GM19324 (cell line): Measurements from ENCODE around the gene C3.
"Not testable (repeated sequence)": the region's sequence is repeated elsewhere in the genome, so short reads cannot be mapped to it uniquely, and the experiment has no call there.

Experiments
- ATAC-seq: cut with Tn5 transposase; IDR thresholded peaks from one replicate; pipeline ENCODE4 v1.9.1; 2021; ENCODE audit warnings: mild to moderate bottlenecking, moderate library complexity; ENCODE audit not compliant: unreplicated experiment, low FRiP score

The C3 gene

DNA sequence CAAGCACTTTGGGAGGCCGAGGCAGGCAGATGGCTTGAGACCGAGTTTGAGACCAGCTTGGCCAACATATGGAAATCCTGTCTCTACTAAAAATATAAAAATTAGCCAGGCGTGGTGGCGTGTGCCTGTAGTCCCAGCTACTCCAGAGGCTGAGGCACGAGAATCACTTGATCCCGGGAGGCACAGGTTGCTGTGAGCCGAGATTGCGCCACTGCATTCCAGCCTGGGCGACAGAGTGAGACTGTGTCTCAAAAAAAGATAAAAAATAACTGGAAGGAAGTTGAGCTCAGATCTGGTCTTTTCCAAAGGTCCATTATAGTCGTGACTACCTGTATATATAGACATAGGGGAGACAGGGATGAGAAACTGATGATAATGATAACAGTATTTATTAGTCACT lies 28.1 kb upstream of the C3 start:
- ATAC-seq = not testable (repeated sequence)

DNA sequence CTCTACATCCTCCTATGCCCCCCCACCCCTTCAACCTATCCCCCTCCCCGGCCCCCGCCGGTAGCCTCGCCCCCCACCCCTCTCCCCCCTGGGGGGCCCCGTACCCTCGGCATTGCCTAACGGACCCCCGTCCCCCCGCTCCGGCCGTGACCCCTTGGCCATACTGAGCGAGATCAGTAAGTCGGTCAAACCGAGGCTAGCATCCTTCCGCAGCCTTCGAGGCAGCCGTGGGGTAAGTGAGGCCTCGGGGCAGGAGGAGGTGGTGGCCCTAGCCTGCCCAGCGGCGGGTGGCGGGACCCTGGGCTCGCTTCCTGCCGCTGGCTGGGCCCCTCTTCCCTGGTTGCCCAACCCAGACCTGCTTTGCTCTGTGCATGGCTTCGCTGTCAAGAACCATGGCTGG lies 25.5 kb upstream of the C3 start:
- ATAC-seq = no peak

DNA sequence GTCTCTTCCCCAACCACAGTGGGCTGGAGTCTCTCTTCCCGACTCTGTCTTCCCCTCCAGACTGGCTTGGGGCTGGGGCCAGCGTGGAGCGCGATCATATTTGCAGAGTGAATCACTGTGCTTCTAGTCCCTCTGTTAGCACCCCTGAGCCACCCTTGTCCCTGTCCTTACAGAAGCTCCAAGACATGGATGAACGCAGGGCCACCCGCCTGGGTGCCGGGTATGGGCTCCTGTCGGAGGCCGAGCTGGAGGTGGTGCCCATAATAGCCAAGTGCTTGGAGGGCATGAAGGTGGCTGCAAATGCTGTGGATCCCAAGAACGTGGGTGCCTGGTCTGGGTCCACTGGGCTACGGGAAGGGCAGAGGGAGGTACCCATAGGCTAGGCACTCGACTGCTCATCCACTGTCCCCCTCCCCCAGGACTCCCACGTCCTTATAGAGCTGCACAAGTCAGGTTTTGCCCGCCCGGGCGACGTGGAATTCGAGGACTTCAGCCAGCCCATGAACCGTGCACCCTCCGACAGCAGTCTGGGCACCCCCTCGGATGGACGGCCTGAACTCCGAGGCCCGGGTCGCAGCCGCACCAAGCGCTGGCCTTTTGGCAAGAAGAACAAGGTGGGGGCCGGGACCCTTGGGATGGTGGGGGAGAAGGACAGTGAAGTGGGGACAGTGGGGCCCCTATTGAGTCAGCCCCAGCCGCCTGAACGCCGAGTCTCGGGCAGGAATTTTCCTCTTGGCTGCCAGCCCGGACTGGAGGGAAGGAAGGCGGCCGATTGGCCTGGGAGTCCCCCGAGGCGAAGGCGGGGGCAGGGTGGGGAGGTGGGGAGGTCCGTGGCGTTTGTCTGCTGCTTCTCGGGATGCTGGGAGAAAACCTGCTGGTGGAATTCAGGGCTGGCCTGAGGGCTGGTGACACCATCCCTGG lies 24.2 kb upstream of the C3 start:
- ATAC-seq = no peak

DNA sequence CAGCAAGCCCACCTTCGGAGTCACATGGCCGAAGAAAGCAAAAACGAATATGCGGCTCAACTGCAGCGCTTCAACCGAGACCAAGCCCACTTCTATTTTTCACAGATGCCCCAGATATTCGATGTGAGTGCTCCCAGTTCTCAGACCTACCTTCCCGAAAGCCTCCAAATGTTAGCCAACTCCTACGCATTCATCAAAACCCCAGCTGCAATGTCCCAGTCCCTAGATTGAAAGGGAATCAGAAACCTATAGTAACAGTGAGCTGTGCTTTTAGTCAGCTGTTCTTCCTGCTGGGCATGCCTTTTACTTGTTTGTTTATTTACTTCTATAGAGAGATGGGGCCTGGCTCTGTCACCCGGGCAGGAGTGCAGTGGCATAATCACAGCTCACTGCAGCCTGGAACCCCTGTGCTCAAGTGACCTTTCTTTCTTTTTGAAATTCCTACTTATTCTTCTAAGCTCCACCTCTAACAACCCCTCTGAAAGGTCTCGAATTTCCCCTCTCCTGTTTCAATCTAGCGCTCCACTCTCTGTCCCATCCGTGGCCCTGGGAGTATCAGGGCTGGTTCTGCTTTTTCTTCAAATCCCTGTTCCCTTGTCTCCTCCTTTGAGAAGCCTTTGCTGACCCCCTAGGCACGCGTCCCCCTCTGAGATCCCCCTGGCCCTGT lies 23.4 kb upstream of the C3 start:
- no peak for ATAC-seq

DNA sequence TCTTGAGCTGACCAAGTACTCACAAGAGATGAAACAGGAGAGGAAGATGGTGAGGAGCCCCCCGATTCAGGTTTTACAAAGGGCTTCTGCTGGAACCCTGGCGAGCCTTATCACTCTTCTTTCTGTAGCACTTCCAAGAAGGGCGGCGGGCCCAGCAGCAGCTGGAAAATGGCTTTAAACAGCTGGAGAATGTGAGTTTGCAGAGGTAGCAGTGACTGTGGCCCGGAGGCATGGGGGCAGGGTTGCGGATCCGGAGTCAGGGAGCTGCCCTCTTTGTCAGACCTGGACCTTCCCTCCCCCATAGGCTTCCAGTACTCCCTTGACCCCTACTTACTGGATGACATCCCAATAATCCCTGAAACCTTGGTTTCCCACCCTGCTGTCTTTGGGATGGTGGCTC lies 22.6 kb upstream of the C3 start:
- no peak for ATAC-seq

DNA sequence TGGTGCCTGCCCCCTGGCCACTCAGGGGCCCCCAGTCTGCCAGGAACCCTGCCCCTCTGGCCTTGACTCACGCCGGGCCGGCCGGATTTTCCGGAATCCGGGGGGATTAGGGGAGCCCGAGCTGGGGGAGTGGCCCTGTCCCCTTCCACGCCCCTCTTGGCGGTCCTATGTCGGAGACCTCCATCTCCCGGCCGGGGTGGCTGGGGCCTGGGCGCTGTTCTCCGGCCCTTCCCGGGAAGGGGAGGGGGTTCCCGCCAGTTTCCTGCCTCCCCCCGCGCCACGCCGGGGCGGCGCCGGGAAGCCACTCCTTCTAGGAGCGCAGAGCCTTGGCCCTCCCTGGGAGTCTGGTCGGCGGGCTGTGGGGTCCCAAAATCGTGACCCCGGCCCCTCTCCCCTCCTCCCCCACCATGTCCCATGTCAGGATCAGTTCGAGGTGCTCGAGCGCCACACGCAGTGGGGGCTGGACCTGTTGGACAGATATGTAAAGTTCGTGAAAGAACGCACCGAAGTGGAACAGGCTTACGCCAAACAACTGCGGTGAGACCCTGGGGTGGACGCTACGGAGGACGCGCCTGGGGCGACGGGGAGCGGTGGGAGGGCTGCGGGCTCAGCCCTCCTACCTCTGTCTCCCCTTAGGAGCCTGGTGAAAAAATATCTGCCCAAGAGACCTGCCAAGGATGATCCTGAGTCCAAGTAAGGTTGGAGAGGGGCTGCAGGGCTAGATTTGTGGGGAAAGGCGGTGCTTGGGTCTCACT lies 20.3 kb upstream of the C3 start:
- no peak for ATAC-seq

DNA sequence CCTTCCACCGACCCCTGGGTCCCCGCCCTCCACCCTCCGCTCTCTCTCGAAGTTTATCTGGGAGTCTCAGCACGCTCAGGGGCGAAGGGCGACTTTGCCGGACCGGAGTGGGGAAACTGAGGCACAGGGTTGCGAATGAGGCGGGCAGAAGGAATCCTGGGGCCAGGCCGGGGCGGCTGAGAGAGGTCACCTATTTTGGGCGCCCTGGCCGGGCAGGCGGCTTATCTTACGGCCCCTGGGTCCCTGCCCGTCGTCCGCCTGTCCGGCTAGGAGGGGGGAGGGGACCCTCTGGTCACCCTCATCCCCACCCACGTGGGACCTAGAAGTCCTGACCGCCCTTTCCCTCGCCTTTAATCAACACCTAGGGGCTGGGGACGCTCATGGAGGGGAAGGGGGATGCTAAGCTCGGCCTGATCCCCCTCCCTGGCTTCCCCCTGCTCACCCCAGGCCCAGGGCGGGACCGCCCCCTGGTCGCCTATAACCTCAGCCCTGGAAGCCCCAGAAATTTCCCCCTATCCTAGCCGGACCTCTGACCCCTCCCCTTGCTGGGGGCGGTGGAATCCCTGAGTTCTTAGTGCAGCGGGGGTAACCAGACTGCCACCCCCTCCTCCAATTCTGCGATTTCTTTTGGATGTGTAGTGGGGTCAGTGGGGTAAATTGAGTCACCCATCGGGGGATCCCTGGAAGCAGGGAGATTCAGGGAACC lies 19.6 kb upstream of the C3 start:
- no peak for ATAC-seq

DNA sequence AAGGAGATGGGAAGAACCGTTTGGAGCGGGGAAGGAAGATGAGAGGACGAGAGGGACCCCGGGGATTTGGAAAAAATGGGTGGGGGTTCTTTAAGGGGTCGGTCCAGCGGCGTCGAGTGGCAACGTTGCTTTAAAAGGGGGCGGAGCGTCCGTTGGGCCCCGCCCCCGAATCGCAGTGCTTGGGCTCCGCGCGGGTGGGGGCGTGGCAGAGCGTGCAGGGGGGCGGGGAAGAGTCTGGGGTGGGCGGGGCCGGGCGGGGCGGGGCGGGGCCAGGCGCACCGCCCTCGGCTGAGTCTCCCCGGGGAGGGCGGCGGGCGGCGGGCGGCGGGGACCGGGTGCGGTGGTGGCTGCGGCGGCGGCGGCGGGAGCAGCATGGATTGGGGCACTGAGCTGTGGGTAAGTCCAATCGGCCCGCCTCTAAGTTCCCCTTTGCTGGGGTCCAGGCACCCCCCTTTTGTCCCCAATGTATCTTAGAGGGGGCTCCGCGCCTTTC lies 19.0 kb upstream of the C3 start, which contains the start of gene TRIP10:
TSS of gene TRIP10 (plus strand) at position 291 of the 493 bp plus-strand sequence. CDS start at position 373, 82 bp downstream.
- ATAC-seq = no peak

DNA sequence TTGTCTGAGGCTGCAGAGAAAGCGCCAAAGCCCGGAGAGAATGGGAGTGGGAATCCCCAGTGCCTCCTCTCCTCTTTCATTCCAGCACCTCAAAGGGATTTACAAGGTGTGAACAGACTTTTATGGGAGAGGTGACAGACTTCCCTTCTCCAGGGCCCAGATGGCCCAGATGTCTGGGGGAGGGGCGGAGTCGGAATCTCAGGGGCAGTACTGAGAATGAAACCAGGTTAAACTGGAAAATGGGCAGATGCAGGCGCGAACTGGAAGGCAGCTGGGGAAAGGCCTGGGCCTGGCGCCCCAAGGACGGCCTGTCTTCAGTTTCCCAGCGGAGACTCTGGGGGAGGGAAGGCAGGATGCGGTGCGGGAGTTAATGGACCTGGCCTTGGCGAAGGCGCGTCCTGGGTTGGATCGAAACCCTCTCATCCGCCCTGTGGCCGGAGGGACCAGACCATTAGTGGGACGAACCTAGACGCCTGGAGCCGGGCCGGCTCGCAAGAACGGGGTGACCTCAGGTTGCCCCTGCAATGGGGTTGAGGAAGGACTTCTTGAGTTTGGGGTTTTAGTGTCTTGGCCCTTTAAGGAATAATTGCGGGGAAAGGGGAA lies 18.4 kb upstream of the C3 start:
- no peak for ATAC-seq

DNA sequence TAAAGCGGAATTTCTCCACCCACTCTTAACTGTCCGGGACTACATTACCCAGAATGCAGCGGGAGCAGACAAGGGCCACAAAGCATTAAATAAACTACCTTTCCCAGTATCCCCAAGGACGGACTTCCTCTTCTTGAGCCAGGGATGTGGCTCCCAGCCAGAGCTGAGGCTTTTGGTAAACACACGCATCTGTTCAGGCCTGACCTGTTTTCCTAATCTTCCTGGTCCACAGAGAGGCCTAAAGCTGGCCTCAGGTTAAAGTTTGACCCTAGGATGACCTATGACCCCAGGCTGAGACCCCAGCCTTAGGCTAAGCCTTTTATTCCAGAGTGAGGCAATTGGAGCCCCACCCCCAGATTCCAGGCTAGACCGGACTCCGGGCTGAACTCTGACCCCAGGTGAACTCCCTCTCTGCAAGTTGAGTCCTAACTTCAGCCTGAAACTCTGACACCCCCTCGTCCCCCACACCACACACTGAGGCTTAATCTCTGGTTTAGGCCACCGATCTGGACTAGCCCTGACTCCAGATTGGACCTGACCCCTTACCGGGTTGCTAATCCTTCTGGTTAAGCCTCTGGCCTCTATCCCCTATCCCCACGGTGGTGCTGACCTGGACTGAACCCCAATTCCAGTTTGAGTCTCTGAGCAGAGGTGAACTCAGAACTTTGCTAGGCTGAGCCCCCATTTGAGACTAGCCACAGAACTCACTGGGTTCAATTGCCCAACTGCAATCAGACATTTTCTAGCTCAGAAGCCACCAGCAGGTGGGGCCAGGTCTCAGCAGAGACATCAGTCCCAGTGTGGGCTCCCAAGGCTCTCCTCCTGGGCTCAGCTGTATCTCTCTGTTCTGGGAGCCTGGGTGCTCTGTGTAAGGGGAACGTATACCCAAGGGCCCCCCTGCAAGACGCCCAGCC lies 17.7 kb upstream of the C3 start:
- ATAC-seq = no peak

DNA sequence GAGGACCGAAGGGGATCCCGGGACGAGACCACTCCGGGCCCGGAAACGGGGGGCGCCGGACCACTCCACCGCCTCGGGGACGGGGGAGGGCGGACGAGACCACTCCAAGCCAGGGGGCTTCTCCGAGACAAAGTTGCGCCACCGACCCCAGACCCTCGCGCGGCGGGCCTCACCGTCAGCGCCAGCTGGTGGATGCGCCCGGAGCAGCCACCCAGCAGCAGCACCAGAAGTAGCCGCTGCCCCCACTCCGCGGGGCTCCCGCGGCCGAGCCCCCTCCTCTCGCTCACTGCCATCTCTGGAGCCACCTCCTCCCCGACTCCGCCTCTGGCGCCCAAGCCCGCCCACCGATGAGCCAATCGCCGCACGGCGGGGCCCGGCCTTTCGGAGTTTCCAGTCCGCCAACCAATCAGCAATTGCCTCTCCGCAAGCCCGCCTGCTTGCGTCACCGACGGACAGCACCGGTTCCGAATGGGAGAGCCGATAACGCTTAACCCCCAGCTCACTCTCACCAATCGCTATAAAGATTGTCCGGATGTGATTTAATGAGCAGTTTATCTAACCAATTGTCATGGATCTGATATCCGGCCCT lies 16.9 kb upstream of the C3 start, which contains the start of gene GPR108:
TSS of gene GPR108 (minus strand) at position 297 of the 589 bp plus-strand sequence. CDS start at position 293, 4 bp downstream.
- peak; percentile 75 for ATAC-seq

DNA sequence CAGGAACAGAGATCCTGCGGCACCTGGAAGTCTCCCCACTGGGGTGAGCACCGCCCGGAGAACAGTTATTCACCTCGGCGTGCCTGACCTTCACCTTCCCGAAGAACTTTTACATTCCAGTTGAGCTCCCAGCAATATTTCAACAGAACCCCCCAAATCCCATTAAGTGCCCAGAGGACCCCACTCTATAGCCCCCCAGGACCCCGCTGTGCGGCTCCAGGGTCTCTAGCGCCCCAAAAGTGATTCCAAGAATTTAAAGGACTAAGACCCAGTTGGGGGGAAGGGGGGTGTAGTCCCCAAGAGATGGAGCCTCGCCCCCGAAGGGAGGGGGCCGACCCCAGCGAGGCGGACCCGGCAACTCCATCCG lies 16.4 kb upstream of the C3 start:
- ATAC-seq = no peak

DNA sequence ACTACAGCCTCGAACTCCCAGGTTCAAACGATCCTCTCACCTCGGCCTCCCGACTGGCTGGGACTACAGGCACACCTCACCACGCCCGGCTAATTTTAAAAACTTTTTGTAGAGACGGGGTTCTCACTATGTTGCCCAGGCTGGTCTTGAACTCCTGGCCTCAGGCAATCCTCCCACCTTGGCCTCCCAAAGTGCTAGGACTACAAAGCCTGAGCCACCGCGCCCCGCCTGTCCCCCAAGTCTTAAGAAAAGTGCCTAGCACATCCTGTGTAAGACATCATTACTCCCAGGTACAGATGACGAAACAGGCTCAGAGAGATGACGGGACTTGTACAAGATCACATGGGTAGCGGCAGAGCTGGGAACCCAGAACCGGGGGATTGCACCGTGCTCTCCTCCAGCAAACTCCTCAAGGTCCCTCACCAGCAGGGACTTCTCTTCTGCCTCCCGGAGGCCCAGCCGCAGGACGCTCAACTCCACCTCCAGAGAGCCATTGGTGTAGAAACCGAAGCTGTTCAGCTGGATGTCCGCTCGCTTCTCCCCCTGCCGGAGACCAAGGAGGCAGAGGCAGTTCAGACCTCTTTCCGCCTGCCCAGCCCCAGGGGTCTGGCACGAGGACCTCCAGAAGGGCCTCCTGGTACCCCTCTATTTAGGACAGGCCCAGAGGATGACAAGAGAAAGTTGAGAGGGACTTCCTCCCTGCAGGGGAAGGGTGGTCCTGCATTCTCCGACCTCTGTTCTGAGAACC lies 15.9 kb upstream of the C3 start:
- ATAC-seq = no peak

DNA sequence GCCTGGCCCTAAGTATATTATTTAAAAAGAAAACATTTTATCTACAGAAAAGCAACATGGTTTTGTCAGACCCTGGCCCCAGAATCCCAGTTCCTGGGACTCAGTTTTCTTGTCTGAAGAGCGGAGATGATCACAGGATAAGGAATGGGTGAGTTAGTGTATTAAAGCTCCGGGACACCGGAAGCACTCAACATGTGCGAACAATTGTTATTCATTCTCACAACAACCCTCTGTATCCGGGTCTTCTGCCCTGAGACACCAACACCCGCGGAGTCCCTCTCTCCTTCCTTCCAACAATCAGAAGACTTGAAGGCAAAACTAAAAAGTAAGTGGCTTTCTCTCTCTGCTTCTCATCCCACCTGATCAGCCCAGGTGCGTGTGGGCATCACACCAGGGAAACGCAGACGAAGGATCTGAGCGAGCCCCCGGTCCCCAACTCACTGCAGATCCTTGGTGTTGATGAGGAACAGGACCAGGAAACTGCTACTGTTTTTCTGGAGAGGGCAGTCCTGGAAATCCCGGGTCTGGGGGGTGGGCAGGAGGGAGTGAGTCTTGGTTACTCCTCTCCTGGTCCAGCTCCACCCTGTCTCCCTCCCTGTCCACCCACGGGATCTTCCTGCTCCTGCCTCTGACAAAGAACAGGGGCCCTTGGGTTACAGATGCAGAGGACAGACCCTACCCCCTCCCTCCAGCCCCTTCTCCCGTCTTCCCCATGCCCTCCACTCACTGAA lies 14.9 kb upstream of the C3 start:
- ATAC-seq = no peak

DNA sequence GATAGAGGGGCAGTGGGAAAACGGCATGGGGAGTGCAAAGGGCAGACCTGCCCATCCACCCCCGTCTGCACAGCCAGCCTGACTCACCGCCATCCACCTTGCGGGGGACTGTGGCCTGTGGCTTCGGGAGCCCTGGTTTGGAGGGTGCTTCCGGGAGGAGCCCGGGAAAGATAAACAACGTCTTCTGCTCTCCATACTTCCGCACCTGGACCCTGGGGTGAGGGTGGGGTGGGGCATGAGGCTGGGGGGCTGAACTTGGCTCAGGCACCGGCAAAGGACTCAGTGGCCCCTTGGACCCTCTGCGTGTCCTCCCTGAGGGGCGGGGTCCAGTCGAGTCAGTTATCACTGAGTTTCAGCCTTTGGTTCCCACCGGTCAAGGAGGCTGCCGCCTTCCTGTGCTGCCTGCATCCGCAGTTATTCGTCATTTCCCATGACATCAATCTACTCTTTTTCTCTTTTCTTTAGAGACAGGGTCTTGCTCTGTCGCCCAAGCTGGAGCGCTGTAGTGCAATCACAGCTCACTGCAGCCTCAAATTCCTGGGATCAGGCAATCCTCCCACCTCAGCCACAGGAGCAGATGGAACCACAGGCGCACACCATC lies 13.7 kb upstream of the C3 start:
- ATAC-seq = no peak

DNA sequence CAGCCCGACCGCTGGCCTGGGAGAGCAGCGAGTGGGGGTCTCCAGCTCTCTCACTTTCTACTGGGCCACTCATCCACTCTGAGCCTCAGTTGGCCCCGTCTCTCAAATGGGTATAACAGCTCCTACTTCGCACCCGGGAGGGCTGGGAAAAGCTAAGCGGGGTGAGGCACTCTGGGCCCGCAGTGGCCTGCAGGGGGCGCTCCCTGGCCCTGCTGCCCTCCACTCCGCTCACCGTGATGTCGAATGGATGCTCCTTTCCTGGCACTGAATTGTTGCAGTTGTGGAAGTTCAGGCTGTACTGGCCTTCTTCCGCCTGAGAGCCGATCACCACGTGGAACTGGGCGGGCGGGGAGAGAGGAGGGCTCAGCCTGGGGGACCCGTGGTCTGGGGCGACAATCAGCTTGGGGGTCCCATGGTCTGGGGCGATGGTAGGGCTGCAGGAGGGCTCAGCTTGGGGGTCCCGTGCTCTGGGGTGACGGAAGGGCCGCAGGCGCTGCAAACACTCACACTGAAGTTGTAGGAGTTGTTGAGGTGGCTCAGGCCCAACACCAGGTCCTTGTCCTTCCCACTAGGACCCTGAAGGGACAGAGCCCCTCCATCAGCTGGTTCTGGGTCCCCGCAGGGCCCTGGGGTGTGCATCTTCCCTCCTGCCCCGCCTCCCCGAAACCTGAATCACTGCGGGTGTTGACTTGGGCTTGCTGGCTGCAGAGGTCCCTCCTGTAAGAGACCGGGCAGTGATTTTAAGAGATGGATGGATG lies 13.1 kb upstream of the C3 start:
- no peak for ATAC-seq
